NCI-H2107 (cell line): ENCODE data around the gene OLFML2A.

Experiments
- DNase-seq: peaks from one replicate; lab custom pipeline; 2025; lab: John Stamatoyannopoulos, UW

Gene OLFML2A

GRCh38 chr9:124797343-124798103 lies 20.6 kb downstream of the OLFML2A start:
- DNase-seq, result no peak

- DNase-seq, result no peak
Measured at GRCh38 chr9:124799274-124800006, 22.5 kb downstream of the OLFML2A start.

GRCh38 chr9:124800306-124801259 lies 23.6 kb downstream of the OLFML2A start:
- DNase-seq, result no peak

DNA sequence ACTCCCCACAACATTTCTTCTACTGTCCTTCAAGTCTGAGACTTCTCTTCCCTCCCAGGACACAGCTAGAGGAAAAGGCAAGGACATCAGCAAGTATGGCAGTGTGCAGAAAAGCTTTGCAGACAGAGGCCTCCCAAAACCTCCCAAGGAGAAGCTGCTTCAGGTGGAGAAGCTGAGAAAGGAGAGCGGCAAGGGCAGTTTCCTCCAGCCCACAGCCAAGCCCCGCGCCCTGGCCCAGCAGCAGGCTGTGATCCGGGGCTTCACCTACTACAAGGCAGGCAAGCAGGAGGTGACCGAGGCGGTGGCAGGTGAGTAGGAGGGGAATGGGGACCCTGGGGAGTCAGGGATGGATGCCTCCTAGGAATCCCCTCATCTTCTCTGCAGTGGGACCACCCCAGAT lies 24.4 kb downstream of the OLFML2A start:
- DNase-seq, result no peak

- DNase-seq, result no peak
Measured at GRCh38 chr9:124802426-124802825, 25.5 kb downstream of the OLFML2A start.

DNA sequence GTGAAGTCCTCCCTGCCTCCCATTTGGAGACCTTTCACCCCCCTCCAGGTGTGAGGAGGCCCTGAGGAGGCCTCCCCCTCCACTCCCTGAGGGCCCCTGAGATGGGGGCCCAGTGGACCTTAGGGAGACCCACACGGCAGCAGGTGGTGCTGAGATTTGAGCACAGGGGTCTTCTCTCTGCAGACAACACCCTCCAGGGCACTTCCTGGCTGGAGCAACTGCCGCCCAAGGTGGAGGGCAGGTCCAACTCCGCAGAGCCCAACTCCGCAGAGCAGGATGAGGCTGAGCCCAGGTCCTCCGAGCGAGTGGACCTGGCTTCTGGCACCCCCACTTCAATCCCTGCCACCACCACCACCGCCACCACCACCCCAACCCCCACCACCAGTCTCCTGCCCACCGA lies 27.0 kb downstream of the OLFML2A start:
- no peak for DNase-seq

DNA sequence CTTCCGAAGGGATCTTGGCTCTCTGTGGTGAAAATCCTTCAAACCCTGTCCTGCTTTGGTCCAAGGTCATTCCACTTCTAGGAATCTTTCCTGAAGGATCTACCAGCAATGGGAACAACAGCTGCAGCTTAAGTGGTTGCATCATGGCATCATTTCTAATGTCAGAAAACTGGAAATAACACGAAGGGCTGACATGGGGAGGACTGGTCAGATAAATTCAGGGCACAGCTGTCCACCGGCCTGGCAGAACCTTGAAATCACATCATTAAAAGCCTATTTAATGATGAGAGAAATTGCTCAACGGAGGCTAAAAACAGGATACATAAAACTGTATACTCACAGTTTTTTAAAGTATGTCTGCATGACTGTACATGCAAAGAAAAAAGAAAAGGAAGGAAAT lies 28.3 kb downstream of the OLFML2A start:
- no peak for DNase-seq

- DNase-seq, result no peak
Measured at GRCh38 chr9:124808246-124808956, 31.5 kb downstream of the OLFML2A start.

GRCh38 chr9:124809211-124809610 lies 32.3 kb downstream of the OLFML2A start:
- no peak for DNase-seq

GRCh38 chr9:124809741-124810500 lies 33.0 kb downstream of the OLFML2A start:
- DNase-seq, result no peak

DNA sequence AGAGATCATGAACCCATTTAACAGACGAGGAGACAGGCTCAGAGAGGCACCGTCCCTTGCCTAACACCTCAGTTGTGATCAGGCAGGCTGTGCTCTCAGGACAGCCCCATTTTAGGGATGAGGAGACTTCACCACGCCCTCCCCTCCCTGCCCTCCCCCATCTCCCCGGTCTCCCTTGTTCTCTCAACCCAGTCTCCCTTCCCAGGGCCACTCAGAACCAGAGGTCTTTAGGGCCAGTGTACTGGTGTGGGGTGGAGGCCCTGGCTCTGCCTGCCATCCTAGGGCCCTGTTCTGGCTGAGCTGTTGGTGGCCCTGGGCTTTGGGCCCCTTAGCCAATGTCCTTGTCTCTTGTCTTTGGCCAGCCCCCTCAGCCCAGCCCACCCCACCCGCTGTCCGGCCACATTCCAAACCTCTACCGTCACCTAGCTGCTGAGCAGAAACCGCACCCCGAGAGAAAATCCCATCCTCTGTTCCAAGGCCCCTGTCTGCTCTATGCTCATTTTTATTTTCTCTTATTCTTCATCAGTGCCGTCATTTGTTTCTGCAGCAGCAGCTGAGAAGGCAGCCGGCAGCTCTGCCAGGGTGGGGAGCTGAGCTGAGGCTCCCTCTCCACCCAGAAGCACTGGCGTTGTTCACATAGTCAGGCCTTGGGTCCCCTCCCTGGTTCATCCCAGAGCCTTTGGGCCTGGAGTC lies 33.9 kb downstream of the OLFML2A start:
- DNase-seq, result no peak

GRCh38 chr9:124812441-124812876 lies 35.5 kb downstream of the OLFML2A start:
- DNase-seq, result no peak

- DNase-seq, result no peak
Measured at GRCh38 chr9:124813041-124813440, 36.1 kb downstream of the OLFML2A start.

- DNase-seq, result no peak
Measured at GRCh38 chr9:124813501-124814163, 36.7 kb downstream of the OLFML2A start.

- no peak for DNase-seq
Measured at GRCh38 chr9:124814164-124814535, 37.2 kb downstream of the OLFML2A start.

DNA sequence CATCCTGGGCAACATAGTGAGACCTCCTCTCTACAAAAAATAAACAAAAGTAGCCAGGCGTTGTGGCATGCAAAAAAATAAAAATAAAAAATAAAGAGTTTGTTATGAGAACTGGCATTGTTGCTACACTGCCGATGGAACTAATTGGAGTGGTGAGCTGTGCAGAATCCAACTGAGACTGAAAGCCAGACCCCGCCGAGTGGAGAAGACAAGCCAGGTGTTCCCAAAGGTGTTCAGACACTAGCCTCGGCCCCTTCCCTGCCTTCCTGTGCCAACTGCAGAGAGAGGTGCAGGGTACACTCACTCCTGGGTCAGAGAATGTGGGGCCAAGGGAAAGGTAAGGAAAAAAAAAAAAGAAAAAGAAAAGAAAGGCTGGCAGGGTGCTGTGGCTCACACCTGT lies 38.7 kb downstream of the OLFML2A start:
- no peak for DNase-seq

DNA sequence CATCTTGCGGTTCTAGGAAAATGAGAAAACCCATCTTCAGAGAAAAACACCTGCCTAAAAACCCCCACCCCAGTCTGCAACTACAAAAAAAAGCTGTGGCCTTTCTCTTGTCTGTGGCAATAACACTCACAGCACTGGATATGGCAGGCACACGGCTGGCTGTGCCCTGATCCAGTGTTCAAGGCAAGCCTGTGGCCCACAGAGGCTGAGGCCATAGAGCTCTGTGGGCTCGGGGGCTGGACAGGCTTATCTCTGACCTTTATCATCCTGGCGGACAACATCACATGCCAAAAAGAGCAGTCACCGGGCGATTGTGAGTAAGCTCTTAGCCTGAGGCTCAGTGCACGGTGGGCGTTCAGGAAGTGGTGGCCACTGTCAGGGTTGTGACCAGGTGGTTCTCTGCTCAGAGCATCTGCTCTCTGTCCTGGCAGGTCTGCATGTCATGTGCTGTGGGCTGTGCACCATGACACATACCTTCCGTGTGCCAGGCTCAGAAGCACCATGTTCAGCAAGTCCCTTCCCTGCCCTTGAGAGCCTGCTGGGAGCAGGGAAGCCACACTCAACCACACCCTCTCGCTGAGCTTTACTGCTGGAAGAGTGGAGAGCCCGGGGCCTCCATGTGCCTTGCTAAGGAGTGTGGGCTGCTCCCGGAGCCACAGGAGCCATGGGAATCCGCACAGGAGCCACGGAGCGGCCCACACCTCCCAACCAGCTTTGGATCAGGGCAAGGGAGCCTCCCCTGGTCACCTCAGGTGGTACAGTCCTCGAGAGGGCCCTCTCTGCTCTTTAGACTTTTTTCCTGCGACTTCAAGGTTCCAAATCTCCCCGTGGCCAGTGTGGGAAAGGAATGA lies 41.7 kb downstream of the OLFML2A start:
- DNase-seq, result no peak

DNA sequence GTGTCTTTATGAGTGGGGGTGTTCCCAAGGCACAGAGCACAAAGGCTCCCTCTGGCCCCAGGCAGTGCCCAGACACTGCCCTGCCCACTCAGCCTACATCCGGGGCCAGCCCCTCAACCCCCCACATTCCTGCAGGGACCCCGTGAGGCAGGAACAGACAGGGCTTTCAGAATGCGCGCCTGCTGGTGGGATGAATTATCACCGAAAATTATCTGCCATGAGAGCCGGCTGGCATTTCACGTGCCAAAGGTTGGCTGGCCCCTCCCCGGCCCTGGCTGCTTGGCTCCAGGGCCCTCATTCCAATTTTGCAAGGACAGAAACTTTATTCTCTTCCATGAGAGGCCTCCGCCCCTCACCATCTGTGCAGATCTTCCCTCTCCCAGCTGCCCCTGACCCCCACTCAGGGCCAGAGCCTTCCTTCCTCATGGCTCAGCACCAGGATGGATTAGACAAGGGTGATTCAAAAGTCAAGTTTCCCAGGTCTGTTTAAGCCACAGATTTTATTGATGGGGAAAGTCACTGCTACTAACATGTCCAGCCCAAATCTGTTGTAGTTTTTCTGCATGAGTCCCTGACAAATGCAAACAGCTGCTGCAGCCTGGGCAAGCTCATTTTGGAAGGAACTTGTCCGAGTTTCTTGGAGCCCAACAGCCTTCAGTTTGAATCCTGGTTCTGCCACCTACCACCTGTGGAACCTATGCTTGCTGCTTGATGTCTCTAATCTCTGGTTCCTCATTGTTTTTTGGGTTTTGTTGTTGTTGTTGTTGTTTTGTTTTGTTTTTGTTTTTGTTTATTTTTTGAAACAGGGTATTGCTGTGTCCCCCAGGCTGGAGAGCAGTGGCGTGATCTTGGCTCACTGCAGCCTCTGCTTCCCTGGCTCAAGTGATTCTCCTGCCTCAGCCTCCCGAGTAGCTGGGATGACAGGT lies 44.0 kb downstream of the OLFML2A start:
- DNase-seq, result no peak
